ENCODE results near the gene ZRANB1. TPM values are rescaled to one million over a fixed set of nuclear protein-coding genes. Genes with fewer than 3 reads are reported as not detected.

Gene ZRANB1
- total RNA-seq, 4 donors from 2014 or later = 10.7 to 18.8 (median 15.5) TPM

- Histone ChIP-seq H3K27ac (peak overlapping the region in 1 of 4 donors; percentile 40), H3K27me3 (no peaks in the 10 kb centered on the region), H3K9me3 (no peaks in the 10 kb centered on the region), H3K4me3 (no peak overlapping the region), H3K4me1 (peaks cover 0 to 56% (median 0%) of the 10 kb centered on the region in 4 donors), H3K36me3 (no peaks in the 10 kb centered on the region)
- no peak for DNase-seq
- TF ChIP-seq POLR2A (IDR thresholded peaks at IDR 0.05) (no peak), CTCF (IDR thresholded peaks at IDR 0.05) (no peak)
Measured at GRCh38 chr10:125013529-125013872, 71.6 kb downstream of the ZRANB1 start.

- TF ChIP-seq POLR2A (IDR thresholded peaks at IDR 0.05) (no peak), CTCF (IDR thresholded peaks at IDR 0.05) (no peak)
- Histone ChIP-seq H3K27ac (no peak overlapping the region), H3K27me3 (no peaks in the 10 kb centered on the region), H3K4me1 (peaks cover 0 to 49% (median 0%) of the 10 kb centered on the region in 4 donors), H3K36me3 (no peaks in the 10 kb centered on the region), H3K4me3 (no peak overlapping the region), H3K9me3 (no peaks in the 10 kb centered on the region)
- no peak for DNase-seq
Measured at GRCh38 chr10:125014086-125014830, 72.3 kb downstream of the ZRANB1 start.

GRCh38 chr10:125014836-125015355 is 73.0 kb downstream of the ZRANB1 start:
- Histone ChIP-seq H3K4me3 (no peak overlapping the region), H3K4me1 (peaks cover 0 to 42% (median 0%) of the 10 kb centered on the region in 4 donors), H3K9me3 (no peaks in the 10 kb centered on the region), H3K27me3 (no peaks in the 10 kb centered on the region), H3K27ac (peak overlapping the region in 2 of 4 donors; percentile 48 to 62), H3K36me3 (no peaks in the 10 kb centered on the region)
- DNase-seq = no peak
- TF ChIP-seq POLR2A (IDR thresholded peaks at IDR 0.05) = no peak
- TF ChIP-seq CTCF (IDR thresholded peaks at IDR 0.05) = no peak

- Histone ChIP-seq H3K4me1 (peaks cover 0 to 42% (median 0%) of the 10 kb centered on the region in 4 donors), H3K36me3 (no peaks in the 10 kb centered on the region), H3K27me3 (no peaks in the 10 kb centered on the region), H3K27ac (peak overlapping the region in 3 of 4 donors; percentile 9 to 62 (median 48)), H3K9me3 (no peaks in the 10 kb centered on the region), H3K4me3 (no peak overlapping the region)
- no peak for TF ChIP-seq CTCF (IDR thresholded peaks at IDR 0.05)
- TF ChIP-seq POLR2A (IDR thresholded peaks at IDR 0.05) = no peak
- no peak for DNase-seq
Measured at GRCh38 chr10:125015356-125015944, 73.5 kb downstream of the ZRANB1 start.

GRCh38 chr10:125016123-125016522 is 74.2 kb downstream of the ZRANB1 start:
- H3K27ac ChIP-seq = peak overlapping the region; percentile 40 to 62 (median 45)
- peaks cover 0 to 5% (median 0%) of the 10 kb centered on the region in 3 donors for H3K36me3 ChIP-seq
- peaks cover 0 to 42% (median 0%) of the 10 kb centered on the region in 4 donors for H3K4me1 ChIP-seq
- DNase-seq = no peak
- H3K4me3 ChIP-seq = no peak overlapping the region
- H3K27me3 ChIP-seq = no peaks in the 10 kb centered on the region
- TF ChIP-seq CTCF (IDR thresholded peaks at IDR 0.05) (no peak), POLR2A (IDR thresholded peaks at IDR 0.05) (no peak)
- H3K9me3 ChIP-seq = no peaks in the 10 kb centered on the region
